ENCODE data around the gene SLC33A1.
"Not testable (repeated sequence)": the region's sequence is repeated elsewhere in the genome, so short reads cannot be mapped to it uniquely, and the experiment has no call there.

Gene SLC33A1

DNA sequence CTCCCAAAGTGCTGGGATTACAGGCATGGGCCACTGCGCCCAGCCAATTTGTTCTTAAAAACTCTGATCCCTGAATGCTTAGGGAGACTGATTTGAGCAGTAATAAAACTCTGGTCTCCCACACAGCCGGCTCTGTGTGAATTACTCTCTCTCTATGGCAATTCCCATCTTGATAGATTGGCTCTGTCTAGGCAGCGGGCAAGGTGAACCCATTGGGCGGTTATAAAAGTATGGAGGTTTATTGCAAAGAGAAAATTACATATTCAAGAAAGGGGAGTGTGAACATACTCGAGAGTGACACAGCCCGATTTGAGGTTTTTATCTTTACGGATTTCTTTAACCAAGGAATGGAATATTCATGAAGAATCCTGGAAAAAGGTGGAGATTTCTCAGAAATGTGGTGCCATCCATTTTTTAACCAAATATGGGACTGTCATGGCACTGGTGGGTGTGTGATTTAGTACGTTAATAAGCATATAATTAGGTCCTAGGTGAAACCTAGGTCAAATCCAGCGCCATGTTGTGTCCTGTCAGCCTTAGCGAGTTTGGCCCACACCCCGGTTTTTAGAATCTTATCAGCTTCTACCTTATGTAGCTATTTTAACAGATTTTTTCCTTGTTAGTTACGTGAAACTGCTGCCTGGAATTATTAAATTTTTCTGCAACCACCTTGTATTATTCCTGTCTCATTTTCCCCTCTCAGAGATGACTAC is 9.0 kb upstream of the SLC33A1 start:
- DNase-seq (ENCODE audit: low read depth, low spot score) = no peak
- TF ChIP-seq, protein P1, sequence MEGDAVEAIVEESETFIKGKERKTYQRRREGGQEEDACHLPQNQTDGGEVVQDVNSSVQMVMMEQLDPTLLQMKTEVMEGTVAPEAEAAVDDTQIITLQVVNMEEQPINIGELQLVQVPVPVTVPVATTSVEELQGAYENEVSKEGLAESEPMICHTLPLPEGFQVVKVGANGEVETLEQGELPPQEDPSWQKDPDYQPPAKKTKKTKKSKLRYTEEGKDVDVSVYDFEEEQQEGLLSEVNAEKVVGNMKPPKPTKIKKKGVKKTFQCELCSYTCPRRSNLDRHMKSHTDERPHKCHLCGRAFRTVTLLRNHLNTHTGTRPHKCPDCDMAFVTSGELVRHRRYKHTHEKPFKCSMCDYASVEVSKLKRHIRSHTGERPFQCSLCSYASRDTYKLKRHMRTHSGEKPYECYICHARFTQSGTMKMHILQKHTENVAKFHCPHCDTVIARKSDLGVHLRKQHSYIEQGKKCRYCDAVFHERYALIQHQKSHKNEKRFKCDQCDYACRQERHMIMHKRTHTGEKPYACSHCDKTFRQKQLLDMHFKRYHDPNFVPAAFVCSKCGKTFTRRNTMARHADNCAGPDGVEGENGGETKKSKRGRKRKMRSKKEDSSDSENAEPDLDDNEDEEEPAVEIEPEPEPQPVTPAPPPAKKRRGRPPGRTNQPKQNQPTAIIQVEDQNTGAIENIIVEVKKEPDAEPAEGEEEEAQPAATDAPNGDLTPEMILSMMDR (IDR thresholded peaks at IDR 0.05; ENCODE audit: low read depth, low read length) = no peak
- in situ Hi-C loops (cut with HindIII; ENCODE audit: low sequenced_read_pairs) = no loop called here
- H3K4me3 ChIP-seq (ENCODE audit: low read depth, low read length) = no peak overlapping the region

- DNase-seq (ENCODE audit: low read depth, low spot score) = peak; percentile 44
- in situ Hi-C loops (cut with HindIII; ENCODE audit: low sequenced_read_pairs); H3K4me3 ChIP-seq (ENCODE audit: low read depth, low read length): not testable (repeated sequence)
Measured at GRCh38 chr3:155862290-155862982, 8.2 kb upstream of the SLC33A1 start.

DNA sequence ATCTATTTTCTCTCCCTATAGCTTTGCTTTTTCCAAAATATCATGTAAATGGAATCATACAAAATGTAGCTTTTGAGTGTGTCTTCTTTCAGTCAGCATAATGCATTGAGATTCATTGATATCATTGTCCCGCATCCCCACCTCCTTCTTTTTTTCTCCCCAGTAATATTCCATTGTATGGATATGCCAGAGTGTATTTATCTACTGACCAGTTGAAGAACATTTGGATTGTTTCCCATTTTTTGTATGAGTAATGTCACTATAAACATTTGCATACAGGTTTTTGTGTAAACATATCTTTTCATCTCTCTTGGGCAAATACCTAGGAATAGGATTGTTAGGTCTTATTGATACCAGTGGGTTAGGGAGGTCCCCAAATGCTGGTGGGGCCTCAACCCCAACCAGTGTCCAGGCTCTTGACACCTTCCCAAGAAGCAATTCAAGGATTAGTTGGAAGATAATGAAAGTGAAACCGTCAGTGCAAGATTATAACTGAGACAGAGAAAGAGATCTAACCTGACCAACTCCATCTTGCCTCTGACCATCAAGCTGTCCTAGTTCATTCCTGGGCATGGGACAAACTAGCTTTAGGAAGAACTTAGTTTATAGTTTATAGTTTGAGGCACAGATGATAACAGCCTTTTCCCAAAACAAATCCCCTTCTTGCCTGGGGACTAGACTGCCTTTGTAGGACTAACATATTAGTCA is 7.4 kb upstream of the SLC33A1 start:
- no peak overlapping the region for H3K4me3 ChIP-seq (ENCODE audit: low read depth, low read length)
- TF ChIP-seq, protein P1 (IDR thresholded peaks at IDR 0.05; ENCODE audit: low read depth, low read length) = no peak
- in situ Hi-C loops (cut with HindIII; ENCODE audit: low sequenced_read_pairs) = no loop called here
- DNase-seq (ENCODE audit: low read depth, low spot score) = no peak

GRCh38 chr3:155860424-155860823 is 6.2 kb upstream of the SLC33A1 start:
- H3K4me3 ChIP-seq (ENCODE audit: low read depth, low read length); in situ Hi-C loops (cut with HindIII; ENCODE audit: low sequenced_read_pairs); DNase-seq (ENCODE audit: low read depth, low spot score): not testable (repeated sequence)

GRCh38 chr3:155859859-155860258 is 5.6 kb upstream of the SLC33A1 start:
- in situ Hi-C loops (cut with HindIII; ENCODE audit: low sequenced_read_pairs) = no loop called here
- no peak overlapping the region for H3K4me3 ChIP-seq (ENCODE audit: low read depth, low read length)
- peak; percentile 32 for DNase-seq (ENCODE audit: low read depth, low spot score)
- TF ChIP-seq, protein P1 (IDR thresholded peaks at IDR 0.05; ENCODE audit: low read depth, low read length) = peak; percentile 30

DNA sequence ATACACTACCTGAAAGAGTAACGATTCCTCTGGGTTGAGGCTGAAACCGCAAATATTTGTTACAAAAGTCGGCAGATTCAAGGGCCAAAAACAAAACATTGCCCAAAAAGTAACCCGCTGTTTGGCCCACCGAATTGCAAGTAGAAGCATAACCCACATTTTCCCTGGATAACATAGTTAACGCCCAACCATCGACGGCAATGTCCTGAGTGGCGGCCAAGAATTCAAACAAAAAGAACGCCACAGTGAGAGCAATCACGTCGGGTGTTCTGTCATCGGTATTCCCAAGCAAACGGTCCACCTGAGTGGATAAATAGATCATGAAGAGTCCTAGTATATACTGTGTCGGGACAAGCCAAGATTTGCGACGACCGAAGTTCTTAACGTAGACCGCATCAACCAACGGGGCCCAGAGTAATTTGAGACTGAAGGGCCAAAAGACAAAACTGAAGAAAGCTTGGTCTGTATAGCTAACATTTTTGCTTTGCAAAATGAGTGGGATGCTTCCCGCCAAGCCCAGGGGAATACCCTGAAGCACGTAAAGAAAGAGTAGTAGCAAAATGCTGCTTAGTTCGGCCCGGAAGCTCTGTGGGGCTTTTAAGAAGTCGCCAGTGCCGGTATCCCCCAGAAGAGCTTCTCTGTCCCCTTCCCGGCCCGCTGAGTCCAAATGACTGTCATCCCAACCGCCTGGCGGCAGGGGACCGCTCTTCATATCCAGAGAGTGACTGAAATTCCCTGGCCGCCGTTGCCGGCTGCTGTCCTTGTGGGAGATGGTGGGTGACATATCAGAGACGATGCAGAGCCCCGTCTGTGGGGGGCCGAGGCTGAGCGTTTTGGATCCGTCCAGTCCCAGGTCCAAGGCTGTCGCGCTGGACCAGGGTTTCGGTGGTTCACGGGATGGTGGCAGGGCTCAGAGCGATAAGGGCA is 750 bp downstream of the SLC33A1 start:
- TF ChIP-seq, protein P1 (IDR thresholded peaks at IDR 0.05; ENCODE audit: low read depth, low read length) = no peak
- peak overlapping the region; percentile 99 for H3K4me3 ChIP-seq (ENCODE audit: low read depth, low read length)
- DNase-seq (ENCODE audit: low read depth, low spot score) = no peak
- in situ Hi-C loops (cut with HindIII; ENCODE audit: low sequenced_read_pairs) = no loop called here

DNA sequence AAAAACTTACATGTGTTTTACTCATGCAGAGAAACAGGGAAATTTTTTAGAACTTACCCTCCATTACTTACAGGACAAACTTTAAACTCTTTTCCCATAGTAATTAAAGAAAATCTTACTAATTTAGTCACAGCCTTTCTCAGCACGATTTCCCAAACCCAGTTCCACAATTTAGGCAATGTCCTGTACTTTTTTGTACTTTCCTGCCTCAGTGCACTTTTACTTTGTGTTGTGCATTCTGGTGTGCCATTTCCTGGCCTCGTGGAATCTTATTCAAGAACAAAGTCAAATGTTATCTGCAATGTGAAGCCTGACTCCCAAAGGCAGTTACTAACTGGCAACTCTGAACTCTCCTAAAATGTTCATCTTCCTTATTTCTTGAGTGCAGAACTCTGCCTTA is 1.9 kb downstream of the SLC33A1 start:
- TF ChIP-seq, protein P1 (IDR thresholded peaks at IDR 0.05; ENCODE audit: low read depth, low read length) = no peak
- peak overlapping the region; percentile 99 for H3K4me3 ChIP-seq (ENCODE audit: low read depth, low read length)
- no peak for DNase-seq (ENCODE audit: low read depth, low spot score)
- in situ Hi-C loops (cut with HindIII; ENCODE audit: low sequenced_read_pairs) = no loop called here

DNA sequence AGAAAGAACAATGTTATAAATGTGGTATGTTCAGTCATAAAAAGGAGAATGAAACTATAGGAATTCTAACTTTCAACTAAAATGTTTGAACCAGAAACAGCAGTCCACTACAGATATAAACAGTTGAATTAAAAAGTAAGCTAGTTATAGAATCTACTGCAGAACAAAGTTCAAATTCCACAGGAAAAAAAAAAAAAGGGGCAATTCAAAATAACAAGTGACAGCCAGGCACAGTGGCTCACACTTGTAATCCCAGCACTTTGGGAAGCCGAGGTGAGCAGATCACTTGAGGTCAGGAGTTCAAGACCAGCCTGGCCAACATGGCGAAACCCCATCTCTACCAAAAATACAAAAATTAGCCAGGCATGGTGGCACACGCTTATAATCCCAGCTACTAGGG is 4.8 kb downstream of the SLC33A1 start:
- in situ Hi-C loops (cut with HindIII; ENCODE audit: low sequenced_read_pairs); H3K4me3 ChIP-seq (ENCODE audit: low read depth, low read length); DNase-seq (ENCODE audit: low read depth, low spot score): not testable (repeated sequence)

Data from astrocyte of the spinal cord (primary cell).